ENCODE results near the gene SOX13. TPM values are rescaled to one million over a fixed set of nuclear protein-coding genes. Genes with fewer than 3 reads are reported as not detected.

The SOX13 gene
- total RNA-seq, 1 experiment from 2014 or later: 35.6 TPM

- ChIA-PET RAD21 (ENCODE audit: low non-redundant PET in 1 of 2, low total read pairs in 2 of 2, uncharacterized antibody in 2 of 2, unreplicated experiment in 2 of 2) (no interaction called here), POLR2A (interaction anchor here (0.8 kb wide), 1 partner anchor 13 kb away, joined by 3 read pairs; the partner anchor contains the start of gene SOX13), CTCF (interaction anchor here (0.8 kb wide), 1 partner anchor 71 kb away, joined by 3 read pairs; no protein-coding TSS in a partner anchor)
- Histone ChIP-seq H3K9me3 (ENCODE audit: control insufficient read depth in 1 of 2, insufficient read depth in 1 of 2, low read depth in 1 of 2, low read length in 2 of 2) (no peaks in the 10 kb centered on the region), H3K27ac (ENCODE audit: low read depth, low read length) (no peak overlapping the region), H4K20me1 (ENCODE audit: insufficient read depth) (no peaks in the 10 kb centered on the region), H3K36me3 (ENCODE audit: control insufficient read depth in 1 of 2, insufficient read depth in 2 of 2, low read length in 2 of 2) (no peaks in the 10 kb centered on the region), H2AFZ (ENCODE audit: low read depth, low read length, poor library complexity, severe bottlenecking) (no peak overlapping the region), H3K9ac (ENCODE audit: low read length) (no peak overlapping the region), H3K4me1 (ENCODE audit: control insufficient read depth in 1 of 2, insufficient read depth in 2 of 2, low read length in 2 of 2) (peaks cover 34 to 45% of the 10 kb centered on the region in 2 experiments), H3K79me2 (ENCODE audit: insufficient read depth, low read length) (no peaks in the 10 kb centered on the region), H3K4me3 (replicated peaks in 1 of 2; ENCODE audit: low read depth in 1 of 2, low read length in 2 of 2) (no peak overlapping the region), H3K9me2 (ENCODE audit: insufficient read depth) (no peaks in the 10 kb centered on the region), H3K4me2 (ENCODE audit: low read length) (no peak overlapping the region), H3K27me3 (ENCODE audit: insufficient read depth, low read length) (no peaks in the 10 kb centered on the region)
- TF ChIP-seq, protein P1, sequence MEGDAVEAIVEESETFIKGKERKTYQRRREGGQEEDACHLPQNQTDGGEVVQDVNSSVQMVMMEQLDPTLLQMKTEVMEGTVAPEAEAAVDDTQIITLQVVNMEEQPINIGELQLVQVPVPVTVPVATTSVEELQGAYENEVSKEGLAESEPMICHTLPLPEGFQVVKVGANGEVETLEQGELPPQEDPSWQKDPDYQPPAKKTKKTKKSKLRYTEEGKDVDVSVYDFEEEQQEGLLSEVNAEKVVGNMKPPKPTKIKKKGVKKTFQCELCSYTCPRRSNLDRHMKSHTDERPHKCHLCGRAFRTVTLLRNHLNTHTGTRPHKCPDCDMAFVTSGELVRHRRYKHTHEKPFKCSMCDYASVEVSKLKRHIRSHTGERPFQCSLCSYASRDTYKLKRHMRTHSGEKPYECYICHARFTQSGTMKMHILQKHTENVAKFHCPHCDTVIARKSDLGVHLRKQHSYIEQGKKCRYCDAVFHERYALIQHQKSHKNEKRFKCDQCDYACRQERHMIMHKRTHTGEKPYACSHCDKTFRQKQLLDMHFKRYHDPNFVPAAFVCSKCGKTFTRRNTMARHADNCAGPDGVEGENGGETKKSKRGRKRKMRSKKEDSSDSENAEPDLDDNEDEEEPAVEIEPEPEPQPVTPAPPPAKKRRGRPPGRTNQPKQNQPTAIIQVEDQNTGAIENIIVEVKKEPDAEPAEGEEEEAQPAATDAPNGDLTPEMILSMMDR (IDR thresholded peaks at IDR 0.05 in 2 of 3, conservative IDR thresholded peaks at IDR 0.05 in 1 of 3; ENCODE audit: borderline replicate concordance in 1 of 3, insufficient read depth in 1 of 3, low read depth in 2 of 3, low read length in 2 of 3): no peak
- no peak for TF ChIP-seq ZFX (IDR thresholded peaks at IDR 0.05)
- TF ChIP-seq SP1 (IDR thresholded peaks at IDR 0.05; ENCODE audit: low read depth): no peak
- no peak for TF ChIP-seq YY1 (IDR thresholded peaks at IDR 0.05; ENCODE audit: extremely low read depth, insufficient replicate concordance, low read depth, low read length)
- no peak for TF ChIP-seq POLR2A (IDR thresholded peaks at IDR 0.05; ENCODE audit: borderline replicate concordance, extremely low read depth, insufficient read depth, insufficient read length)
- no peak for TF ChIP-seq FOSL1 (IDR thresholded peaks at IDR 0.05; ENCODE audit: low read depth)
- TF ChIP-seq POLR2AphosphoS5 (IDR thresholded peaks at IDR 0.05; ENCODE audit: low read depth, low read length): no peak
- no peak for TF ChIP-seq CEBPB (IDR thresholded peaks at IDR 0.05; ENCODE audit: low read depth)
- no peak for TF ChIP-seq ELF1 (IDR thresholded peaks at IDR 0.05; ENCODE audit: borderline replicate concordance, low read depth)
- no peak for TF ChIP-seq RAD21 (IDR thresholded peaks at IDR 0.05; ENCODE audit: low read depth)
- TF ChIP-seq ZBTB33 (IDR thresholded peaks at IDR 0.05; ENCODE audit: extremely low read depth, insufficient replicate concordance, low read length): no peak
- TF ChIP-seq CBX3 (IDR thresholded peaks at IDR 0.05; ENCODE audit: low read depth): no peak
- no peak for TF ChIP-seq TCF7L2 (IDR thresholded peaks at IDR 0.05; ENCODE audit: borderline replicate concordance, extremely low read depth, insufficient read depth, insufficient read length)
- no peak for TF ChIP-seq EZH2phosphoT487 (IDR thresholded peaks at IDR 0.05; ENCODE audit: borderline replicate concordance)
- no peak for TF ChIP-seq SIN3A (IDR thresholded peaks at IDR 0.05; ENCODE audit: low read depth)
- TF ChIP-seq, protein P2, sequence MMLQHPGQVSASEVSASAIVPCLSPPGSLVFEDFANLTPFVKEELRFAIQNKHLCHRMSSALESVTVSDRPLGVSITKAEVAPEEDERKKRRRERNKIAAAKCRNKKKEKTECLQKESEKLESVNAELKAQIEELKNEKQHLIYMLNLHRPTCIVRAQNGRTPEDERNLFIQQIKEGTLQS (IDR thresholded peaks at IDR 0.05): no peak
- no peak for TF ChIP-seq ZNF274 (IDR thresholded peaks at IDR 0.05; ENCODE audit: low read depth, low read length)
- TF ChIP-seq REST (IDR thresholded peaks at IDR 0.05; ENCODE audit: low read depth): no peak
- TF ChIP-seq MAX (IDR thresholded peaks at IDR 0.05): no peak
- no peak for TF ChIP-seq EZH2 (IDR thresholded peaks at IDR 0.05)
- BruUV-seq (replicated peaks): no TSS peak
- DNase-seq (ENCODE audit: low read depth, low spot score): no peak
- intact Hi-C loops (cut with micrococcal nuclease): loop anchor here (10.0 kb wide), 1 partner anchor 155 kb away; no protein-coding TSS in a partner anchor
- no peak for ATAC-seq
Measured at GRCh38 chr1:204059970-204060369, 12.9 kb upstream of the SOX13 start.
